ENCODE measurements around the gene CACNA2D4. TPM values are rescaled to one million over a fixed set of nuclear protein-coding genes. Genes with fewer than 3 reads are reported as not detected.

The CACNA2D4 gene
- total and polyA plus RNA-seq, 2 donors (not counting 3 experiments of a cell fraction or from before 2014, with no cell fraction given): 0.58 to 0.73 TPM

DNA sequence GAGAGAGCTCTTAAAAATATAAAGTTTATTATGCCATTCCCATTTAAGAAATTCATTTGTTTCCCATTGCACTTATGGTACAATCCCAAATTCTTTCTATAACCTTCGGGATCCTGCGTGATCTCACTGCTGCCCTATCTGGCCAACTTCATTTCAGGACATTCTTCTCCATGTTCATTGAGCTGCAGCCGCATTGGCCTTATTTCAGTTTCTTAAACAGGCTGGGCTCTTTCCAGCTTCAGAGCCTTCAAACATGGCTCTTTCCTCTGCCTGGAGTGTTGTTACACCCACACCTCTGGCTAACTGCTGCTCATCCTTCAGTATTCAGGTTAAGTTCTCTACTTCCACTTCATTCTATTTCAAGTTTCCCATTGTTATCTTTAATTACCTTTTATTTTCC, 156.6 kb downstream of the CACNA2D4 start:
- Histone ChIP-seq H3K27me3 (ENCODE audit: control insufficient read depth in 2 of 2, insufficient read depth in 2 of 2, low read length in 2 of 2) (no peaks in the 10 kb centered on the region), H3K4me3 (replicated peaks in 1 of 3; ENCODE audit: insufficient read depth in 1 of 3, low read depth in 1 of 3, low read length in 3 of 3) (no peak overlapping the region), H3K9ac (replicated peaks; ENCODE audit: extremely low read depth, insufficient read depth, low read length) (no peak overlapping the region), H3K9me1 (replicated peaks; ENCODE audit: control insufficient read depth, extremely low read depth, insufficient read depth, low read length) (no peaks in the 10 kb centered on the region), H4K20me1 (replicated peaks; ENCODE audit: control insufficient read depth, extremely low read depth, insufficient read depth, low read length) (peaks cover 4% of the 10 kb centered on the region), H3K4me2 (ENCODE audit: insufficient read depth, low read length) (no peak overlapping the region), H3K36me3 (ENCODE audit: control insufficient read depth in 2 of 2, extremely low read depth in 1 of 2, insufficient read depth in 2 of 2, low read length in 2 of 2) (peaks cover 3 to 5% of the 10 kb centered on the region in 2 experiments), H3K4me1 (ENCODE audit: control insufficient read depth, extremely low read depth, insufficient read depth, low read length) (peaks cover 11% of the 10 kb centered on the region), H3K9me3 (replicated peaks; ENCODE audit: control insufficient read depth, insufficient read depth, low read length) (no peaks in the 10 kb centered on the region), H2AFZ (ENCODE audit: low read depth, low read length) (no peak overlapping the region), H3K27ac (ENCODE audit: insufficient read depth, low read depth, low read length) (no peak overlapping the region), H3K79me2 (ENCODE audit: control insufficient read depth, insufficient read depth, low read length) (peaks cover 49% of the 10 kb centered on the region)
- TF ChIP-seq EZH2 (IDR thresholded peaks at IDR 0.05; ENCODE audit: borderline replicate concordance, low read depth, low read length, severe bottlenecking) (no peak), POLR2AphosphoS5 (IDR thresholded peaks at IDR 0.05; ENCODE audit: insufficient read depth, low read depth, low read length) (no peak), GATA2 (IDR thresholded peaks at IDR 0.05; ENCODE audit: insufficient read depth, insufficient read length, low read depth, low read length) (no peak), FOS (IDR thresholded peaks at IDR 0.05; ENCODE audit: borderline replicate concordance, insufficient read depth, low read length) (no peak), CTCF (IDR thresholded peaks at IDR 0.05; ENCODE audit: extremely low read depth in 1 of 2, insufficient read depth in 1 of 2, low read depth in 1 of 2, low read length in 2 of 2) (no peak), MAX (IDR thresholded peaks at IDR 0.05; ENCODE audit: insufficient read depth, insufficient read length) (no peak), JUN (IDR thresholded peaks at IDR 0.05; ENCODE audit: borderline replicate concordance, insufficient read depth, insufficient read length, low read depth) (no peak), POLR2A (IDR thresholded peaks at IDR 0.05; ENCODE audit: low read depth, low read length) (no peak), MYC (IDR thresholded peaks at IDR 0.05; ENCODE audit: low read depth, low read length) (no peak)
- ChIA-PET POLR2A (no interaction called here), CTCF (interaction anchor here (1.3 kb wide), 2 partner anchors 81 to 109 kb away, joined by 4 read pairs; no protein-coding TSS in a partner anchor)
- intact Hi-C loops (cut with micrococcal nuclease): no loop called here
- dilution Hi-C loops (cut with MboI; ENCODE audit: extremely low pct_ligation_motif_present, low sequenced_read_pairs): no loop called here
- DNase-seq (ENCODE audit: low read depth, low spot score): no peak
- FAIRE-seq: no peak
- BruUV-seq (replicated peaks): no TSS peak

Data from endothelial cell of umbilical vein (primary cell).